Amniotic stem cell (primary cell): ENCODE data around the gene LRP6.
"Not testable (repeated sequence)": the region's sequence is repeated elsewhere in the genome, so short reads cannot be mapped to it uniquely, and the experiment has no call there.

Experiments
- DNase-seq: peaks from one replicate; lab custom pipeline; 2025; lab: John Stamatoyannopoulos, UW

LRP6 gene

GRCh38 chr12:12265571-12266388 is 1.1 kb downstream of the LRP6 start:
- DNase-seq, result no peak

GRCh38 chr12:12265035-12265434 is 1.8 kb downstream of the LRP6 start:
- no peak for DNase-seq

GRCh38 chr12:12263909-12264308 is 2.9 kb downstream of the LRP6 start:
- no peak for DNase-seq

GRCh38 chr12:12256291-12256757 is 10.5 kb downstream of the LRP6 start:
- not testable (repeated sequence) for DNase-seq

- DNase-seq, result no peak
Observed at GRCh38 chr12:12254553-12254952, 12.3 kb downstream of the LRP6 start.

GRCh38 chr12:12249216-12250050 is 17.4 kb downstream of the LRP6 start:
- no peak for DNase-seq

- DNase-seq, result no peak
Observed at GRCh38 chr12:12247584-12247983, 19.3 kb downstream of the LRP6 start.

GRCh38 chr12:12244341-12244740 is 22.5 kb downstream of the LRP6 start:
- DNase-seq, result no peak

GRCh38 chr12:12240662-12241340 is 26.0 kb downstream of the LRP6 start:
- no peak for DNase-seq

GRCh38 chr12:12239127-12239526 is 27.7 kb downstream of the LRP6 start:
- DNase-seq, result no peak

GRCh38 chr12:12238605-12239004 is 28.2 kb downstream of the LRP6 start:
- no peak for DNase-seq

- no peak for DNase-seq
Observed at GRCh38 chr12:12236896-12237295, 29.9 kb downstream of the LRP6 start.

- no peak for DNase-seq
Observed at GRCh38 chr12:12230275-12230674, 36.6 kb downstream of the LRP6 start.

- DNase-seq, result no peak
Observed at GRCh38 chr12:12229556-12230092, 37.2 kb downstream of the LRP6 start.

- no peak for DNase-seq
Observed at GRCh38 chr12:12228402-12228801, 38.4 kb downstream of the LRP6 start.

- no peak for DNase-seq
Observed at GRCh38 chr12:12226187-12226586, 40.7 kb downstream of the LRP6 start.

GRCh38 chr12:12224240-12224940 is 42.5 kb downstream of the LRP6 start:
- no peak for DNase-seq

GRCh38 chr12:12221560-12221959 is 45.3 kb downstream of the LRP6 start:
- DNase-seq, result no peak

GRCh38 chr12:12219664-12220063 is 47.2 kb downstream of the LRP6 start:
- DNase-seq, result no peak

- no peak for DNase-seq
Observed at GRCh38 chr12:12217018-12217359, 49.9 kb downstream of the LRP6 start.

- no peak for DNase-seq
Observed at GRCh38 chr12:12216349-12217017, 50.4 kb downstream of the LRP6 start.
